Measurements from ENCODE around the gene GPX8. TPM values are rescaled to one million over a fixed set of nuclear protein-coding genes. Genes with fewer than 3 reads are reported as not detected.

Gene GPX8
- total and polyA plus RNA-seq, 10 of the 15 experiments (the other 5 are each of a cell fraction or from before 2014, with no cell fraction given): 0.11 TPM; not detected in 9

GRCh38 chr5:55211184-55211874 is 51.4 kb downstream of the GPX8 start:
- H3K4me1 ChIP-seq (ENCODE audit: control insufficient read depth, insufficient read depth, low read length): no peaks in the 10 kb centered on the region
- H3K36me3 ChIP-seq (ENCODE audit: control insufficient read depth in 2 of 2, insufficient read depth in 2 of 2, low read length in 1 of 2): no peaks in the 10 kb centered on the region
- H3K9me3 ChIP-seq (replicated peaks; ENCODE audit: control insufficient read depth, insufficient read depth, low read length): no peaks in the 10 kb centered on the region
- ChIA-PET SMC1A (ENCODE audit: uncharacterized antibody, unreplicated experiment) (no interaction called here), POLR2A (interaction anchor here (0.6 kb wide), 1 partner anchor 39 kb away, joined by 4 read pairs; no protein-coding TSS in a partner anchor), CTCF (interaction anchor here (0.8 kb wide), 1 partner anchor 14 kb away, joined by 3 read pairs; no protein-coding TSS in a partner anchor), RAD21 (ENCODE audit: unreplicated experiment) (no interaction called here)
- H3K27ac ChIP-seq (ENCODE audit: control insufficient read depth, insufficient read depth): no peak overlapping the region
- ATAC-seq (no peak), DNase-seq (ENCODE audit: low read depth, low spot score) (no peak), FAIRE-seq (no peak)
- TF ChIP-seq E2F8 (IDR thresholded peaks at IDR 0.05; ENCODE audit: low read depth, partially characterized antibody) (no peak), SREBF1 (IDR thresholded peaks at IDR 0.05; ENCODE audit: low read length) (no peak), CHD1 (IDR thresholded peaks at IDR 0.05; ENCODE audit: low read depth, low read length) (no peak), RUNX3 (IDR thresholded peaks at IDR 0.05; ENCODE audit: low read length) (no peak), SMARCA5 (IDR thresholded peaks at IDR 0.05) (no peak), YBX1 (IDR thresholded peaks at IDR 0.05) (no peak), TBL1XR1 (IDR thresholded peaks at IDR 0.05; ENCODE audit: low read depth, low read length) (no peak), CREB1 (IDR thresholded peaks at IDR 0.05; ENCODE audit: low read depth) (no peak), TARDBP (IDR thresholded peaks at IDR 0.05; ENCODE audit: borderline replicate concordance) (no peak), IRF5 (IDR thresholded peaks at IDR 0.05; ENCODE audit: borderline replicate concordance) (no peak), ETV6 (conservative IDR thresholded peaks at IDR 0.05 in 1 of 2, IDR thresholded peaks at IDR 0.05 in 1 of 2; ENCODE audit: borderline replicate concordance in 1 of 2, low read depth in 1 of 2) (no peak), NR2C1 (IDR thresholded peaks at IDR 0.05) (no peak)
- TF ChIP-seq, protein P1, sequence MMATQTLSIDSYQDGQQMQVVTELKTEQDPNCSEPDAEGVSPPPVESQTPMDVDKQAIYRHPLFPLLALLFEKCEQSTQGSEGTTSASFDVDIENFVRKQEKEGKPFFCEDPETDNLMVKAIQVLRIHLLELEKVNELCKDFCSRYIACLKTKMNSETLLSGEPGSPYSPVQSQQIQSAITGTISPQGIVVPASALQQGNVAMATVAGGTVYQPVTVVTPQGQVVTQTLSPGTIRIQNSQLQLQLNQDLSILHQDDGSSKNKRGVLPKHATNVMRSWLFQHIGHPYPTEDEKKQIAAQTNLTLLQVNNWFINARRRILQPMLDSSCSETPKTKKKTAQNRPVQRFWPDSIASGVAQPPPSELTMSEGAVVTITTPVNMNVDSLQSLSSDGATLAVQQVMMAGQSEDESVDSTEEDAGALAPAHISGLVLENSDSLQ (IDR thresholded peaks at IDR 0.05): no peak
- in situ Hi-C loops (cut with MboI): no loop called here
- H3K4me3 ChIP-seq: no peak overlapping the region
- peaks cover 1 to 4% of the 10 kb centered on the region in 2 experiments; a peak in 2 of 4 replicates for H3K27me3 ChIP-seq (replicated peaks in 1 of 2; ENCODE audit: control insufficient read depth in 2 of 2, insufficient read depth in 2 of 2, low read length in 1 of 2)
- no peak overlapping the region for H3K4me2 ChIP-seq (ENCODE audit: control insufficient read depth, insufficient read depth)
- no TSS peak for BruUV-seq (replicated peaks)
- no peaks in the 10 kb centered on the region for H4K20me1 ChIP-seq (ENCODE audit: control insufficient read depth, insufficient read depth)
- intact Hi-C loops (cut with micrococcal nuclease; ENCODE audit: unreplicated experiment): no loop called here
- H3K79me2 ChIP-seq (ENCODE audit: control insufficient read depth, insufficient read depth, low read length): no peaks in the 10 kb centered on the region
- H3K9ac ChIP-seq (ENCODE audit: control insufficient read depth, insufficient read depth, low read length): no peak overlapping the region
- H2AFZ ChIP-seq (ENCODE audit: control insufficient read depth, low read depth, low read length): no peak overlapping the region
- whole genome bisulfite sequencing (ENCODE audit: insufficient coverage, insufficient replicate concordance, low lambda C conversion rate, missing lambda C conversion rate): 15% methylated on average over 2 of the region's 2 CpGs

Measured in GM12878 (cell line).